ENCODE results near the gene LARGE1. TPM values are rescaled to one million over a fixed set of nuclear protein-coding genes. Genes with fewer than 3 reads are reported as not detected.

The LARGE1 gene
- total RNA-seq, 1 donor from 2014 or later: 0.47 TPM

DNA sequence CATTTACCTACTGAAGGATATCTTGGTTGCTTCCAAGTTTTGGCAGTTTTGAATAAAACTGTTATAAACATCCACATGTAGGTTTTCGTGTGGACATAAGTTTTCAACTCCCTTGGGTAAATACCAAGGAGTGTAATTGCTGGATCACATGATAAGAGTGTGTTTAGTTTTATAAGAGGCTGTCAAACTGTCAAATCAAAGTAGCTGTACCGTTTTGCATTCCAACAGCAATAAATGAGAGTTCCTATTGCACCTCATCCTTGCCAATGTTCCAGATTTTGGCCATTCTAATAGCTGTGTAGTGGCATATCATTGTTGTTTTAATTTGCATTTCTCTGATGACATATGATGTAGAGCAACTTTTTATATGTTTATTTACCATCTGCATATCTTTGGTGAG, 671.3 kb downstream of the LARGE1 start:
- no peaks in the 10 kb centered on the region for H3K36me3 Mint-ChIP-seq (ENCODE audit: low read depth)
- no peak overlapping the region for H3K4me3 Mint-ChIP-seq
- no peaks in the 10 kb centered on the region for H3K27me3 Mint-ChIP-seq
- H3K27ac Mint-ChIP-seq: no peak overlapping the region
- no peak for DNase-seq
- intact Hi-C loops (cut with micrococcal nuclease): no loop called here
- H3K9me3 Mint-ChIP-seq: peaks cover 4% of the 10 kb centered on the region
- no peaks in the 10 kb centered on the region for H3K4me1 Mint-ChIP-seq

GRCh38 chr22:33247758-33248157, 672.5 kb downstream of the LARGE1 start:
- Mint-ChIP-seq H3K36me3 (ENCODE audit: low read depth) (no peaks in the 10 kb centered on the region), H3K4me1 (no peaks in the 10 kb centered on the region), H3K9me3 (peaks cover 4% of the 10 kb centered on the region), H3K4me3 (no peak overlapping the region), H3K27me3 (no peaks in the 10 kb centered on the region), H3K27ac (no peak overlapping the region)
- no peak for DNase-seq
- intact Hi-C loops (cut with micrococcal nuclease): no loop called here

GRCh38 chr22:33242078-33242477, 678.2 kb downstream of the LARGE1 start:
- H3K36me3 Mint-ChIP-seq (ENCODE audit: low read depth): no peaks in the 10 kb centered on the region
- intact Hi-C loops (cut with micrococcal nuclease): no loop called here
- H3K27ac Mint-ChIP-seq: no peak overlapping the region
- no peaks in the 10 kb centered on the region for H3K27me3 Mint-ChIP-seq
- DNase-seq: no peak
- no peak overlapping the region for H3K4me3 Mint-ChIP-seq
- no peaks in the 10 kb centered on the region for H3K4me1 Mint-ChIP-seq
- peaks cover 4% of the 10 kb centered on the region for H3K9me3 Mint-ChIP-seq

GRCh38 chr22:33240888-33241475, 679.3 kb downstream of the LARGE1 start:
- H3K27me3 Mint-ChIP-seq: no peaks in the 10 kb centered on the region
- H3K9me3 Mint-ChIP-seq: peaks cover 4% of the 10 kb centered on the region
- H3K36me3 Mint-ChIP-seq (ENCODE audit: low read depth): no peaks in the 10 kb centered on the region
- no peaks in the 10 kb centered on the region for H3K4me1 Mint-ChIP-seq
- intact Hi-C loops (cut with micrococcal nuclease): no loop called here
- DNase-seq: no peak
- H3K4me3 Mint-ChIP-seq: no peak overlapping the region
- H3K27ac Mint-ChIP-seq: no peak overlapping the region

DNA sequence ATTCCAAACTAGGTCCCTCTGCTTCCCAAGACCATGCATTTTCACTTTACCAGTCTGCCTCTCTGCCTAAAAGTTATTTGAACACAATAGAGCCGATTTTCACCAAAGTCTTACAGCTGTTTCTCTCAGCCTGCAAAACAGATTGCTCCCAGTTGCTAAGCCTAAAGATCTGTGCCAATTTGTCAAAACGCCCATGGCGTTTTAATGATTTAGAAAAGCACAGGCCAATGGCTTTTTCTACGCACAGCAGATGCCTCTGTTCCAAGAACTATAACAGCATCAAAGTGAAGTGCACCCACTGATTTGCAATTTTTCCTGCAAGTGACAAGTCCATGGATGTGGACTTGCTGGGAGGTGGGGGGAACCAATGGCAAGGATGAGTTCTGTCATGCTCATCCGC, 688.2 kb downstream of the LARGE1 start:
- Mint-ChIP-seq H3K9me3 (peaks cover 12% of the 10 kb centered on the region), H3K27ac (no peak overlapping the region), H3K36me3 (ENCODE audit: low read depth) (no peaks in the 10 kb centered on the region), H3K4me1 (no peaks in the 10 kb centered on the region), H3K27me3 (no peaks in the 10 kb centered on the region), H3K4me3 (no peak overlapping the region)
- intact Hi-C loops (cut with micrococcal nuclease): no loop called here
- DNase-seq: no peak

- Mint-ChIP-seq H3K4me3 (no peak overlapping the region), H3K4me1 (no peaks in the 10 kb centered on the region), H3K9me3 (peaks cover 14% of the 10 kb centered on the region), H3K27ac (no peak overlapping the region), H3K27me3 (no peaks in the 10 kb centered on the region), H3K36me3 (ENCODE audit: low read depth) (no peaks in the 10 kb centered on the region)
- intact Hi-C loops (cut with micrococcal nuclease): no loop called here
- no peak for DNase-seq
Observed at GRCh38 chr22:33227791-33228190, 692.5 kb downstream of the LARGE1 start.

DNA sequence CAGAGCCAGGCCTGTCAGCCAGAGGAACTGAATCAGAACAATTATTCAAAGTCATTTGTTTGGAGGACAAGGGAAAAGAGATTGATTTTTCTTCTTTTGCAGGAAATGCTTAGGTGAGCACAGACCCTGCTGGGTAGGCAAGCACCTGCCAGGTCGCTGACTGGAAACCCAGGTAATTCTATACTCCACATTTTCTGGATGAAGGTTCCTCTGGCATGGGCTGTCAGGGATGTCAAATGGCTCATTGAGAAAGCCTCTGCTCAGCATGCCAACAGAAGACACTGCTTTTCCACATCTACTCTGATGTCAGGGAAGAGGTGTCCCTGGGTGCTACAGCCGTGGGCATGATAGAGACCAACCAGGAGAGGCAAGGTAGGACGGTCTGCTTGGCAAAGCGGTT, 695.4 kb downstream of the LARGE1 start:
- H3K27ac Mint-ChIP-seq: no peak overlapping the region
- no peaks in the 10 kb centered on the region for H3K36me3 Mint-ChIP-seq (ENCODE audit: low read depth)
- no peak overlapping the region for H3K4me3 Mint-ChIP-seq
- peaks cover 10% of the 10 kb centered on the region for H3K9me3 Mint-ChIP-seq
- no peak for DNase-seq
- H3K4me1 Mint-ChIP-seq: no peaks in the 10 kb centered on the region
- intact Hi-C loops (cut with micrococcal nuclease): no loop called here
- H3K27me3 Mint-ChIP-seq: no peaks in the 10 kb centered on the region
